Neural cell (in vitro differentiated cells): ENCODE results near the gene BTD.

Experiments
- CTCF ChIP-seq: fragments of 450-650 bp; IDR thresholded peaks from 2 replicates; pipeline ENCODE4 v1.5.1; 2014; ENCODE audit warnings: antibody characterized with exemption, mild to moderate bottlenecking, moderate library complexity; ENCODE audit not compliant: poor library complexity, severe bottlenecking
- EP300 ChIP-seq: fragments of 450-650 bp; conservative IDR thresholded peaks from 2 replicates; pipeline ENCODE4 v1.6.1; 2014; ENCODE audit warnings: antibody characterized with exemption, mild to moderate bottlenecking, moderate library complexity; ENCODE audit not compliant: poor library complexity, severe bottlenecking
- EZH2 ChIP-seq: fragments of 200-600, 300-800 bp; shearing (Covaris generic), sonication (generic); IDR thresholded peaks from 2 replicates; pipeline ENCODE4 v1.6.1; 2014; ENCODE audit warnings: antibody characterized with exemption, low read length, borderline replicate concordance, mild to moderate bottlenecking; ENCODE audit not compliant: insufficient read depth, poor library complexity, severe bottlenecking
- MXI1 ChIP-seq: fragments of 450-650 bp; conservative IDR thresholded peaks from 2 replicates; pipeline ENCODE4 v1.6.1; 2014; ENCODE audit warnings: antibody characterized with exemption, mild to moderate bottlenecking; ENCODE audit not compliant: poor library complexity, severe bottlenecking
- POLR2AphosphoS5 ChIP-seq: IDR thresholded peaks from 2 replicates; pipeline ENCODE4 v1.6.1; 2012
- RAD21 ChIP-seq: fragments of 450-650 bp; conservative IDR thresholded peaks from 2 replicates; pipeline ENCODE4 v1.6.1; 2014; ENCODE audit warnings: antibody characterized with exemption, mild to moderate bottlenecking, moderate library complexity
- SMC3 ChIP-seq: fragments of 450-650 bp; conservative IDR thresholded peaks from 2 replicates; pipeline ENCODE4 v1.6.1; 2014; ENCODE audit warnings: antibody characterized with exemption, mild to moderate bottlenecking, moderate library complexity; ENCODE audit not compliant: poor library complexity
- TAF1 ChIP-seq: IDR thresholded peaks from 2 replicates; pipeline ENCODE4 v1.6.1; 2012; ENCODE audit warnings: low read depth
- TF ChIP-seq, protein P1 (sequence below): IDR thresholded peaks from 2 replicates; pipeline ENCODE4 v1.6.1; 2012; ENCODE audit warnings: borderline replicate concordance

DNA sequence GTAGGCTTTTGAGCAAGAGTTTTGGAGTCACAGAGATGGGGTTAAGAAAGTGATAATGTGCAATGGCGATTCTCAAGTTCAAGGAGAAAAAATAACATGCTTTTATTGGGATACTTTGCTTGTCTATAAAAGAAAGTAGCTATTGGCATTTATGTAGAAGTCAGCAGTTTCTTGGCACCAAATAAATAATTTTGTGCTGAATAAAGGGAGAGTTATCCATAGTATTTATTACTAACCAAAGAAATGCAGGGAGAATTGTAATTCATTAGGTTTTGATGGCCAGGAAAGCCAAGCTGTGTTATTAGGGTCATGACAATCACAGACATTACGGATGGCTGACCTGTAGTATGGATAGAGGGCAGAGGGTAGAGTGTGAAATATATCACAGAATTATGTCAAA is 33.1 kb downstream of the BTD start:
- TF ChIP-seq CTCF (no peak), POLR2AphosphoS5 (no peak), EP300 (no peak), RAD21 (no peak), EZH2 (no peak), TAF1 (no peak), MXI1 (no peak), SMC3 (no peak)
- TF ChIP-seq, protein P1, sequence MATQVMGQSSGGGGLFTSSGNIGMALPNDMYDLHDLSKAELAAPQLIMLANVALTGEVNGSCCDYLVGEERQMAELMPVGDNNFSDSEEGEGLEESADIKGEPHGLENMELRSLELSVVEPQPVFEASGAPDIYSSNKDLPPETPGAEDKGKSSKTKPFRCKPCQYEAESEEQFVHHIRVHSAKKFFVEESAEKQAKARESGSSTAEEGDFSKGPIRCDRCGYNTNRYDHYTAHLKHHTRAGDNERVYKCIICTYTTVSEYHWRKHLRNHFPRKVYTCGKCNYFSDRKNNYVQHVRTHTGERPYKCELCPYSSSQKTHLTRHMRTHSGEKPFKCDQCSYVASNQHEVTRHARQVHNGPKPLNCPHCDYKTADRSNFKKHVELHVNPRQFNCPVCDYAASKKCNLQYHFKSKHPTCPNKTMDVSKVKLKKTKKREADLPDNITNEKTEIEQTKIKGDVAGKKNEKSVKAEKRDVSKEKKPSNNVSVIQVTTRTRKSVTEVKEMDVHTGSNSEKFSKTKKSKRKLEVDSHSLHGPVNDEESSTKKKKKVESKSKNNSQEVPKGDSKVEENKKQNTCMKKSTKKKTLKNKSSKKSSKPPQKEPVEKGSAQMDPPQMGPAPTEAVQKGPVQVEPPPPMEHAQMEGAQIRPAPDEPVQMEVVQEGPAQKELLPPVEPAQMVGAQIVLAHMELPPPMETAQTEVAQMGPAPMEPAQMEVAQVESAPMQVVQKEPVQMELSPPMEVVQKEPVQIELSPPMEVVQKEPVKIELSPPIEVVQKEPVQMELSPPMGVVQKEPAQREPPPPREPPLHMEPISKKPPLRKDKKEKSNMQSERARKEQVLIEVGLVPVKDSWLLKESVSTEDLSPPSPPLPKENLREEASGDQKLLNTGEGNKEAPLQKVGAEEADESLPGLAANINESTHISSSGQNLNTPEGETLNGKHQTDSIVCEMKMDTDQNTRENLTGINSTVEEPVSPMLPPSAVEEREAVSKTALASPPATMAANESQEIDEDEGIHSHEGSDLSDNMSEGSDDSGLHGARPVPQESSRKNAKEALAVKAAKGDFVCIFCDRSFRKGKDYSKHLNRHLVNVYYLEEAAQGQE = no peak
